IPS-11a (cell line): ENCODE results near the gene IGSF22.

Experiments
- H3K4me3 ChIP-seq: one replicate; pipeline ENCODE4 v1.5.1; 2013; ENCODE audit warnings: low read depth, low read length, control low read depth

The IGSF22 gene

GRCh38 chr11:18745251-18745650 lies 19.3 kb upstream of the IGSF22 start:
- H3K4me3 ChIP-seq, result no peak overlapping the region

GRCh38 chr11:18743900-18744514 lies 18.0 kb upstream of the IGSF22 start:
- H3K4me3 ChIP-seq, result no peak overlapping the region

GRCh38 chr11:18743365-18743764 lies 17.4 kb upstream of the IGSF22 start:
- no peak overlapping the region for H3K4me3 ChIP-seq

- H3K4me3 ChIP-seq, result no peak overlapping the region
Measured at GRCh38 chr11:18741783-18742182, 15.8 kb upstream of the IGSF22 start.

- H3K4me3 ChIP-seq, result no peak overlapping the region
Measured at GRCh38 chr11:18739685-18740084, 13.7 kb upstream of the IGSF22 start.

- no peak overlapping the region for H3K4me3 ChIP-seq
Measured at GRCh38 chr11:18737642-18738041, 11.7 kb upstream of the IGSF22 start.

- H3K4me3 ChIP-seq, result no peak overlapping the region
Measured at GRCh38 chr11:18736590-18737148, 10.7 kb upstream of the IGSF22 start.

GRCh38 chr11:18733202-18733601 lies 7.2 kb upstream of the IGSF22 start:
- no peak overlapping the region for H3K4me3 ChIP-seq

GRCh38 chr11:18731949-18732821 lies 6.2 kb upstream of the IGSF22 start:
- H3K4me3 ChIP-seq, result no peak overlapping the region

GRCh38 chr11:18731441-18731840 lies 5.5 kb upstream of the IGSF22 start:
- no peak overlapping the region for H3K4me3 ChIP-seq

GRCh38 chr11:18730020-18730419 lies 4.0 kb upstream of the IGSF22 start:
- no peak overlapping the region for H3K4me3 ChIP-seq

- H3K4me3 ChIP-seq, result no peak overlapping the region
Measured at GRCh38 chr11:18729426-18729825, 3.4 kb upstream of the IGSF22 start.

- no peak overlapping the region for H3K4me3 ChIP-seq
Measured at GRCh38 chr11:18728658-18729057, 2.7 kb upstream of the IGSF22 start.

GRCh38 chr11:18727479-18728236 lies 1.7 kb upstream of the IGSF22 start:
- H3K4me3 ChIP-seq, result no peak overlapping the region

- no peak overlapping the region for H3K4me3 ChIP-seq
Measured at GRCh38 chr11:18723991-18724390, 2.0 kb downstream of the IGSF22 start.

GRCh38 chr11:18722293-18722637 lies 3.7 kb downstream of the IGSF22 start:
- H3K4me3 ChIP-seq, result no peak overlapping the region

- H3K4me3 ChIP-seq, result peak overlapping the region; percentile 58
Measured at GRCh38 chr11:18721561-18722292, 4.3 kb downstream of the IGSF22 start.

GRCh38 chr11:18720808-18721560 lies 5.0 kb downstream of the IGSF22 start:
- H3K4me3 ChIP-seq, result peak overlapping the region; percentile 58

- no peak overlapping the region for H3K4me3 ChIP-seq
Measured at GRCh38 chr11:18720091-18720807, 5.7 kb downstream of the IGSF22 start.
